ENCODE measurements around the gene ARHGAP40.

GRCh38 chr20:38667417-38667956 lies 65.9 kb downstream of the ARHGAP40 start:
- TF ChIP-seq KLF7 (tag by site-specific recombination; IDR thresholded peaks at IDR 0.05; ENCODE audit: borderline replicate concordance), result no peak
- TF ChIP-seq ZNF121 (tag by site-specific recombination; IDR thresholded peaks at IDR 0.05), result no peak
- no peak for TF ChIP-seq REST (tag by site-specific recombination; IDR thresholded peaks at IDR 0.05)
- TF ChIP-seq CTCF (tag by site-specific recombination; IDR thresholded peaks at IDR 0.05), result no peak
- no peak for TF ChIP-seq ZNF76 (tag by site-specific recombination; IDR thresholded peaks at IDR 0.05; ENCODE audit: borderline replicate concordance, low read depth)
- no peak for TF ChIP-seq ZNF623 (tag by site-specific recombination; IDR thresholded peaks at IDR 0.05)
- no peak for TF ChIP-seq ZNF629 (tag by site-specific recombination; IDR thresholded peaks at IDR 0.05)
- TF ChIP-seq, protein P1, sequence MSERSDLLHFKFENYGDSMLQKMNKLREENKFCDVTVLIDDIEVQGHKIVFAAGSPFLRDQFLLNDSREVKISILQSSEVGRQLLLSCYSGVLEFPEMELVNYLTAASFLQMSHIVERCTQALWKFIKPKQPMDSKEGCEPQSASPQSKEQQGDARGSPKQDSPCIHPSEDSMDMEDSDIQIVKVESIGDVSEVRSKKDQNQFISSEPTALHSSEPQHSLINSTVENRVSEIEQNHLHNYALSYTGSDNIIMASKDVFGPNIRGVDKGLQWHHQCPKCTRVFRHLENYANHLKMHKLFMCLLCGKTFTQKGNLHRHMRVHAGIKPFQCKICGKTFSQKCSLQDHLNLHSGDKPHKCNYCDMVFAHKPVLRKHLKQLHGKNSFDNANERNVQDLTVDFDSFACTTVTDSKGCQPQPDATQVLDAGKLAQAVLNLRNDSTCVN (tag by site-specific recombination; optimal IDR thresholded peaks at IDR 0.05), result no peak
- TF ChIP-seq, protein P2, sequence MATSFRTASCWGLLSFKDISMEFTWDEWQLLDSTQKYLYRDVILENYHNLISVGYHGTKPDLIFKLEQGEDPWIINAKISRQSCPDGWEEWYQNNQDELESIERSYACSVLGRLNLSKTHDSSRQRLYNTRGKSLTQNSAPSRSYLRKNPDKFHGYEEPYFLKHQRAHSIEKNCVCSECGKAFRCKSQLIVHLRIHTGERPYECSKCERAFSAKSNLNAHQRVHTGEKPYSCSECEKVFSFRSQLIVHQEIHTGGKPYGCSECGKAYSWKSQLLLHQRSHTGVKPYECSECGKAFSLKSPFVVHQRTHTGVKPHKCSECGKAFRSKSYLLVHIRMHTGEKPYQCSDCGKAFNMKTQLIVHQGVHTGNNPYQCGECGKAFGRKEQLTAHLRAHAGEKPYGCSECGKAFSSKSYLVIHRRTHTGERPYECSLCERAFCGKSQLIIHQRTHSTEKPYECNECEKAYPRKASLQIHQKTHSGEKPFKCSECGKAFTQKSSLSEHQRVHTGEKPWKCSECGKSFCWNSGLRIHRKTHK (tag by site-specific recombination; IDR thresholded peaks at IDR 0.05), result no peak
- no peak for TF ChIP-seq ZEB2 (tag by site-specific recombination; IDR thresholded peaks at IDR 0.05)
- no peak for TF ChIP-seq ZNF174 (tag by site-specific recombination; IDR thresholded peaks at IDR 0.05)
- TF ChIP-seq ZNF707 (tag by site-specific recombination; IDR thresholded peaks at IDR 0.05), result no peak
- no peak for TF ChIP-seq ZBTB1 (tag by site-specific recombination; IDR thresholded peaks at IDR 0.05)
